Keratinocyte (primary cell): ENCODE results near the gene SLC38A1. TPM values are rescaled to one million over a fixed set of nuclear protein-coding genes. Genes with fewer than 3 reads are reported as not detected.

Experiments used
- DNase-seq: peaks from one replicate; pipeline ENCODE4 v3.0.0-alpha.2; 2011; ENCODE audit warnings: low read depth, missing footprints, low spot score
- FAIRE-seq: peaks from 2 replicates; lab custom pipeline; 2011; peaks lifted over from hg19 to GRCh38; lab: Jason Lieb, UNC
- H2AFZ ChIP-seq: 2 replicates; pipeline ENCODE4 v1.6.0; 2012; ENCODE audit warnings: low read length, control low read depth, inconsistent platforms; ENCODE audit not compliant: control insufficient read depth
- H3K27ac ChIP-seq: 2 replicates; pipeline ENCODE4 v1.5.1; 2011; ENCODE audit warnings: low read length; ENCODE audit not compliant: control insufficient read depth, insufficient read depth
- H3K27me3 ChIP-seq: 3 replicates; pipeline ENCODE4 v1.6.0; 2011; ENCODE audit warnings: low read length; ENCODE audit not compliant: control insufficient read depth, insufficient read depth; ENCODE audit errors: extremely low read depth
- H3K36me3 ChIP-seq, 2 experiments: 2 replicates in 1 of 2; 3 replicates in 1 of 2; pipeline ENCODE4 v1.5.1; 2011; ENCODE audit warnings: low read length in 2 of 2, mild to moderate bottlenecking in 1 of 2; ENCODE audit not compliant: control insufficient read depth in 2 of 2, insufficient read depth in 2 of 2; ENCODE audit errors: extremely low read depth in 1 of 2
- H3K4me1 ChIP-seq: 3 replicates; pipeline ENCODE4 v1.5.1; 2011; ENCODE audit warnings: low read length; ENCODE audit not compliant: control insufficient read depth, insufficient read depth; ENCODE audit errors: extremely low read depth
- H3K4me2 ChIP-seq: 3 replicates; pipeline ENCODE4 v1.6.0; 2011; ENCODE audit warnings: low read depth, low read length; ENCODE audit not compliant: control insufficient read depth, insufficient read depth; ENCODE audit errors: extremely low read depth
- H3K4me3 ChIP-seq, 3 experiments: fragments of 200-600 bp in 1 of 3; sonication (generic) in 1 of 3; 2 replicates in 2 of 3; 3 replicates in 1 of 3; pipeline ENCODE4 v1.5.1; 2011 to 2016; ENCODE audit warnings: low read length in 3 of 3, mild to moderate bottlenecking in 3 of 3, control low read depth in 2 of 3, inconsistent platforms in 1 of 3, low read depth in 1 of 3, mixed read lengths in 1 of 3, mixed run types in 1 of 3, moderate library complexity in 1 of 3; ENCODE audit not compliant: control insufficient read depth in 2 of 3, insufficient read depth in 2 of 3; ENCODE audit errors: extremely low read depth in 1 of 3
- H3K79me2 ChIP-seq: 2 replicates; pipeline ENCODE4 v1.6.0; 2012; ENCODE audit warnings: low read length; ENCODE audit not compliant: control insufficient read depth, insufficient read depth
- H3K9ac ChIP-seq: 3 replicates; pipeline ENCODE4 v1.6.0; 2011; ENCODE audit warnings: low read length; ENCODE audit not compliant: control insufficient read depth, insufficient read depth; ENCODE audit errors: extremely low read depth
- H3K9me1 ChIP-seq: 3 replicates; pipeline ENCODE4 v1.6.0; 2011; ENCODE audit warnings: low read length; ENCODE audit not compliant: control insufficient read depth, insufficient read depth; ENCODE audit errors: extremely low read depth
- H3K9me3 ChIP-seq: 2 replicates; pipeline ENCODE4 v1.5.1; 2012; ENCODE audit warnings: low read depth, low read length; ENCODE audit not compliant: control insufficient read depth
- H4K20me1 ChIP-seq: 3 replicates; pipeline ENCODE4 v1.6.0; 2011; ENCODE audit warnings: low read length; ENCODE audit not compliant: control insufficient read depth, insufficient read depth; ENCODE audit errors: extremely low read depth
- CTCF ChIP-seq, 3 experiments: IDR thresholded peaks in 1 of 3; conservative IDR thresholded peaks in 1 of 3; optimal IDR thresholded peaks in 1 of 3; 2 replicates in 2 of 3; 3 replicates in 1 of 3; pipeline versions ENCODE3 to v1.5.1; 2011; ENCODE audit warnings: low read length in 3 of 3, mild to moderate bottlenecking in 3 of 3, moderate library complexity in 2 of 3, control low read depth in 1 of 3, inconsistent platforms in 1 of 3; ENCODE audit not compliant: insufficient read depth in 2 of 3; ENCODE audit errors: extremely low read depth in 1 of 3
- EZH2 ChIP-seq: IDR thresholded peaks from one replicate; pipeline ENCODE4 v1.6.1; 2012; ENCODE audit warnings: inconsistent platforms, mild to moderate bottlenecking, low read length, moderate library complexity
- dilution Hi-C: fragments of 300-500 bp; cut with MboI; formaldehyde crosslinking; loops from one replicate; pipeline ENCODE4 v1.7.0; 2020; ENCODE audit warnings: low sequenced_read_pairs; ENCODE audit not compliant: extremely low pct_ligation_motif_present
- polyA plus RNA-seq, 5 experiments: library from polyadenylated mRNA; depleted of rRNA in 3 of 5; stranded (reverse) in 3 of 5; stranded (forward) in 1 of 5; unstranded in 1 of 5; fragments of >200 nt; gene quantifications; 1 replicate in 1 of 5; 2 replicates in 3 of 5; 3 replicates in 1 of 5; pipeline versions ENCODE4 v1.2.1 to v1.2.3, GENCODE V29; 2011 to 2012; ENCODE audit warnings: missing spikeins in 2 of 5, low read depth in 1 of 5, low replicate concordance in 1 of 5

Gene SLC38A1
- polyA plus RNA-seq, 1 donor (not counting 4 experiments of a cell fraction or from before 2014, with no cell fraction given): 134 TPM

GRCh38 chr12:46154221-46154985, 114.4 kb downstream of the SLC38A1 start:
- Histone ChIP-seq H3K9me1 (no peaks in the 10 kb centered on the region), H3K27ac (peak overlapping the region; percentile 33), H3K36me3 (no peaks in the 10 kb centered on the region), H2AFZ (no peak overlapping the region), H3K4me2 (no peak overlapping the region), H3K79me2 (no peaks in the 10 kb centered on the region), H3K9me3 (no peaks in the 10 kb centered on the region), H4K20me1 (no peaks in the 10 kb centered on the region), H3K4me3 (no peak overlapping the region), H3K9ac (no peak overlapping the region), H3K27me3 (no peaks in the 10 kb centered on the region), H3K4me1 (peaks cover 14% of the 10 kb centered on the region)
- dilution Hi-C loops: no loop called here
- DNase-seq (peak; percentile 15), FAIRE-seq (peak; percentile 69)
- TF ChIP-seq EZH2: no peak
- no peak for TF ChIP-seq CTCF (optimal IDR thresholded peaks at IDR 0.05 in 1 of 3, IDR thresholded peaks at IDR 0.05 in 1 of 3, conservative IDR thresholded peaks at IDR 0.05 in 1 of 3; ENCODE audit: extremely low read depth in 1 of 3, insufficient read depth in 2 of 3, low read length in 3 of 3)

GRCh38 chr12:46153268-46153872, 115.5 kb downstream of the SLC38A1 start:
- H3K4me2 ChIP-seq: no peak overlapping the region
- H3K9me1 ChIP-seq: no peaks in the 10 kb centered on the region
- H3K9me3 ChIP-seq: no peaks in the 10 kb centered on the region
- peaks cover 10% of the 10 kb centered on the region for H3K4me1 ChIP-seq
- peak; percentile 34 for FAIRE-seq
- H4K20me1 ChIP-seq: no peaks in the 10 kb centered on the region
- TF ChIP-seq EZH2 (no peak), CTCF (optimal IDR thresholded peaks at IDR 0.05 in 1 of 3, IDR thresholded peaks at IDR 0.05 in 1 of 3, conservative IDR thresholded peaks at IDR 0.05 in 1 of 3; ENCODE audit: extremely low read depth in 1 of 3, insufficient read depth in 2 of 3, low read length in 3 of 3) (peak in 2 of 3 experiments; percentile 50 to 63)
- H3K27me3 ChIP-seq: no peaks in the 10 kb centered on the region
- peak overlapping the region; percentile 16 for H3K27ac ChIP-seq
- H3K36me3 ChIP-seq: no peaks in the 10 kb centered on the region
- no peak for DNase-seq
- H3K4me3 ChIP-seq: no peak overlapping the region
- dilution Hi-C loops: no loop called here
- no peak overlapping the region for H2AFZ ChIP-seq
- H3K79me2 ChIP-seq: no peaks in the 10 kb centered on the region
- H3K9ac ChIP-seq: no peak overlapping the region
